SK-N-SH (cell line): ENCODE results near the gene ENPP7. TPM values are rescaled to one million over a fixed set of nuclear protein-coding genes. Genes with fewer than 3 reads are reported as not detected.

Experiments
- CTCF ChIA-PET: fragments of 300-600, 350-600 bp; formaldehyde crosslinking; extraction: SDS; loops from one replicate; lab custom pipeline; 2021; lab: Yijun Ruan, JAX
- POLR2A ChIA-PET: fragments of 350-600 bp; sonication (Branson Sonifier 250); formaldehyde crosslinking; extraction: SDS; loops from one replicate; lab custom pipeline; 2020; ENCODE audit warnings: antibody characterized with exemption, inconsistent platforms; lab: Yijun Ruan, JAX
- DNase-seq: peaks from one replicate; pipeline ENCODE4 v3.0.0; 2012
- H2AFZ ChIP-seq: fragments of 200-600 bp; sonication (generic); 2 replicates; pipeline ENCODE4 v1.8.1; 2016; ENCODE audit warnings: antibody characterized with exemption, mild to moderate bottlenecking, low read depth
- H3F3A ChIP-seq: fragments of 200-600 bp; sonication (generic); replicated peaks from 2 replicates; pipeline ENCODE3; 2016; ENCODE audit warnings: antibody characterized with exemption, mild to moderate bottlenecking; ENCODE audit not compliant: insufficient read depth
- H3K27ac ChIP-seq, 2 experiments: fragments of 200-500 bp in 1 of 2; fragments of 200-600 bp in 1 of 2; sonication (Bioruptor generic) in 1 of 2; sonication (generic), shearing (Covaris generic) in 1 of 2; 2 replicates each; pipeline versions ENCODE4 v1.5.1 to v1.6.1; 2014 to 2016; ENCODE audit warnings: low read depth in 2 of 2, inconsistent platforms in 1 of 2, low read length in 1 of 2, mild to moderate bottlenecking in 1 of 2, mixed read lengths in 1 of 2
- H3K27me3 ChIP-seq: fragments of 200-600 bp; sonication (generic), shearing (Covaris generic); 2 replicates; pipeline ENCODE4 v1.6.1; 2016; ENCODE audit warnings: mixed run types; ENCODE audit not compliant: insufficient read depth
- H3K36me3 ChIP-seq, 2 experiments: fragments of 200-500 bp in 1 of 2; fragments of 200-600 bp in 1 of 2; sonication (Bioruptor generic) in 1 of 2; sonication (generic) in 1 of 2; replicated peaks in 1 of 2; 2 replicates each; pipeline versions ENCODE3 to v1.5.1; 2014 to 2016; ENCODE audit warnings: low read length in 1 of 2, mild to moderate bottlenecking in 1 of 2; ENCODE audit not compliant: insufficient read depth in 2 of 2, control insufficient read depth in 1 of 2
- H3K4me1 ChIP-seq, 2 experiments: fragments of 200-500 bp in 1 of 2; fragments of 200-600 bp in 1 of 2; sonication (Bioruptor generic) in 1 of 2; sonication (generic), shearing (Covaris generic) in 1 of 2; 2 replicates each; pipeline versions ENCODE4 v1.5.1 to v1.6.1; 2014 to 2016; ENCODE audit warnings: low read depth in 1 of 2, low read length in 1 of 2, mixed run types in 1 of 2; ENCODE audit not compliant: insufficient read depth in 2 of 2, control insufficient read depth in 1 of 2
- H3K4me2 ChIP-seq: fragments of 200-600 bp; sonication (generic), shearing (Covaris generic); 2 replicates; pipeline ENCODE4 v1.6.1; 2017; ENCODE audit warnings: mixed run types
- H3K4me3 ChIP-seq, 2 experiments: fragments of 200-500 bp in 1 of 2; fragments of 200-600 bp in 1 of 2; sonication (Bioruptor generic) in 1 of 2; sonication (generic), shearing (Covaris generic) in 1 of 2; 2 replicates each; pipeline versions ENCODE4 v1.5.1 to v1.8.1; 2014 to 2016; ENCODE audit warnings: low read depth in 2 of 2, inconsistent platforms in 1 of 2, low read length in 1 of 2, mild to moderate bottlenecking in 1 of 2, mixed read lengths in 1 of 2, moderate library complexity in 1 of 2
- H3K79me2 ChIP-seq: fragments of 200-600 bp; sonication (generic); 2 replicates; pipeline ENCODE4 v1.8.1; 2017; ENCODE audit warnings: mild to moderate bottlenecking; ENCODE audit not compliant: insufficient read depth
- H3K9ac ChIP-seq: fragments of 200-600 bp; sonication (generic); 2 replicates; pipeline ENCODE4 v1.6.1; 2017; ENCODE audit warnings: mixed run types
- H3K9me2 ChIP-seq: fragments of 200-600 bp; sonication (generic); 2 replicates; pipeline ENCODE4 v1.6.1; 2017; ENCODE audit warnings: mixed run types
- H3K9me3 ChIP-seq: fragments of 200-600 bp; sonication (generic); 2 replicates; pipeline ENCODE4 v1.6.1; 2017; ENCODE audit warnings: mixed run types, mild to moderate bottlenecking, moderate library complexity
- H4K20me1 ChIP-seq: fragments of 200-600 bp; sonication (generic); 2 replicates; pipeline ENCODE4 v1.6.1; 2017; ENCODE audit warnings: mild to moderate bottlenecking, mixed run types; ENCODE audit not compliant: insufficient read depth
- CHD2 ChIP-seq: fragments of 150-350 bp; IDR thresholded peaks from 2 replicates; pipeline ENCODE4 v1.6.1; 2018; ENCODE audit warnings: low read length; ENCODE audit not compliant: partially characterized antibody
- ELF1 ChIP-seq: IDR thresholded peaks from 2 replicates; pipeline ENCODE4 v1.4.0; 2012
- EP300 ChIP-seq, 2 experiments: IDR thresholded peaks; 2 replicates each; pipeline versions ENCODE4 v1.4.0 to v1.6.1; 2012; ENCODE audit warnings: borderline replicate concordance in 1 of 2, low read depth in 1 of 2, low read length in 1 of 2
- FOSL2 ChIP-seq: IDR thresholded peaks from 2 replicates; pipeline ENCODE4 v1.4.0; 2012; ENCODE audit warnings: low read depth, mild to moderate bottlenecking, moderate library complexity, borderline replicate concordance
- FOXJ3 ChIP-seq: sonication (generic); formaldehyde crosslinking; IDR thresholded peaks from 2 replicates; pipeline ENCODE4 v1.5.1; 2020; ENCODE audit warnings: mild to moderate bottlenecking, missing genetic modification reagents
- GABPA ChIP-seq: IDR thresholded peaks from 2 replicates; pipeline ENCODE4 v1.4.0; 2012; ENCODE audit warnings: low read depth, mild to moderate bottlenecking
- GATA2 ChIP-seq: sonication (generic); formaldehyde crosslinking; IDR thresholded peaks from 2 replicates; pipeline ENCODE4 v1.5.0; 2020; ENCODE audit warnings: mild to moderate bottlenecking, missing genetic modification reagents
- JUND ChIP-seq: IDR thresholded peaks from 2 replicates; pipeline ENCODE4 v1.4.0; 2012
- MEF2A ChIP-seq: IDR thresholded peaks from 2 replicates; pipeline ENCODE4 v1.4.0; 2012; ENCODE audit warnings: low read depth, borderline replicate concordance
- MXI1 ChIP-seq: IDR thresholded peaks from 2 replicates; pipeline ENCODE4 v1.6.1; 2012; ENCODE audit warnings: mild to moderate bottlenecking, low read depth, low read length, improper control_type of control experiment
- NRF1 ChIP-seq: IDR thresholded peaks from 2 replicates; pipeline ENCODE4 v1.6.1; 2012; ENCODE audit warnings: low read depth, mild to moderate bottlenecking, low read length
- RAD21 ChIP-seq: IDR thresholded peaks from 2 replicates; pipeline ENCODE4 v1.6.1; 2012; ENCODE audit warnings: mild to moderate bottlenecking, low read length
- SMC3 ChIP-seq: IDR thresholded peaks from 2 replicates; pipeline ENCODE4 v1.6.1; 2012; ENCODE audit warnings: low read depth, low read length, improper control_type of control experiment
- TCF12 ChIP-seq: IDR thresholded peaks from 2 replicates; pipeline ENCODE4 v1.4.0; 2012
- WGBS: methylation state at CpG from one replicate; pipeline ENCODE4 v1.1.6; 2017; ENCODE audit warnings: low lambda C conversion rate; 5-methylcytosine and 5-hydroxymethylcytosine counted together
- polyA plus RNA-seq, 3 experiments: library from polyadenylated mRNA; depleted of rRNA; stranded (reverse); fragments of >200 nt; gene quantifications; 2 replicates each; pipeline ENCODE4 v1.2.3, GENCODE V29; 2012
- TF ChIP-seq, protein P1 (sequence below): IDR thresholded peaks from 2 replicates; pipeline ENCODE4 v1.4.0; 2012; ENCODE audit warnings: low read depth, borderline replicate concordance
- TF ChIP-seq, protein P2 (sequence below): IDR thresholded peaks from 2 replicates; pipeline ENCODE4 v1.6.1; 2012; ENCODE audit warnings: mild to moderate bottlenecking, low read depth, low read length, moderate library complexity
- TF ChIP-seq, protein P3 (sequence below): IDR thresholded peaks from 2 replicates; pipeline ENCODE4; 2012
- TF ChIP-seq, protein P4 (sequence below): IDR thresholded peaks from 2 replicates; pipeline ENCODE4 v1.4.0; 2012; ENCODE audit warnings: low read depth, borderline replicate concordance
- TF ChIP-seq, protein P5 (sequence below): fragments of 200-600 bp; sonication (generic); IDR thresholded peaks from 2 replicates; pipeline ENCODE4 v1.6.1; 2017; ENCODE audit warnings: antibody characterized with exemption, mild to moderate bottlenecking, moderate library complexity

Gene ENPP7
- polyA plus RNA-seq, 1 of the 3 experiments (the other 2 are of a cell fraction) = not detected

DNA sequence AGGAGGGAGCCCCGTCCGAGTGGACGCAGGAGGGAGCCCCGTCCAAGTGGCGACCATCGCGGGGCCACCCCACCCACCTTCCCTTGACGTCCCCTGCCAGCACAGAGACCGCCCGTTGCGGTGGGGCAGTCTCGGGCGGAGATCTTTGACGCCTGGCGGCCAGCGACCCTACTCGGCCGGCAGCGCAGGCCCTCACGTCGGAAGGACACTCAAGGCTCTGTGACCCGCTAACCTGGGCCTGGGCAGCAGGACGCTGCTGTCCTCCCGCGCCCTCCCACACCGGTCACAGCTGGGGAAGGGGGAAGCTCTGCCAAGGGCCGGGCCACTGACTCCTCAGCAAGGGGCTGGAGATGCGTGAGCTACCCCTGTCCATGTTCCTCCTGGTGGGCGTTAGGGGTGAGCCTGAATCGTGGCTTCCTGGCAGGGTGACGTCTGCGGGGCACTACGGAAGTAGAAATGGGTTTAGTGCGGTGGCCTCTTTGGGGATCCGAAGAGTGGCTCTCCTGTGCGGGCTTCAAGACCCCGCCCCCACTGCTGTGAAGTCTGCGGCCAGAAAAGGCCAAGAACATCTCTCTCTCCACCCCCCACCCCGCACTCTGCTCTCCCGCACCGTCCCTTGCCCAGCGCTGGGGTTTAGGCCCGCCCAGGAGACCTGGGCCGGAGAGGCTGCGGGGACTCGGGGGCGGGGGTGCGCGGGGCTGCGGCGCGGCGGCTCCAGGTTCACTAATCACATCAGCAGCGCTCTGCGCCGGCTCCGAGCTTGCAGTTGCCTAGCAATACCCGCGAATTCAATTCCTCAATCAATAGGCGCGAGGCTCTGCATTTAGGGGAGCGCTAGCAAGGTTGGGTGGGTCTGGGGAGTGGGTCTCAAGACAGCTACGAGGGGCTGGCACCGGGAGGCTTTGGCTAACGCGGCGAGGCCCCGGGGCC is 60.3 kb downstream of the ENPP7 start:
- peaks cover 11% of the 10 kb centered on the region for H3K79me2 ChIP-seq
- CTCF ChIA-PET = interaction anchor here (0.6 to 2.6 kb wide), 2 partner anchors 18 to 20 kb away, joined by 3 to 8 read pairs; no protein-coding TSS in a partner anchor
- H3K9me2 ChIP-seq = no peaks in the 10 kb centered on the region
- TF ChIP-seq, protein P1, sequence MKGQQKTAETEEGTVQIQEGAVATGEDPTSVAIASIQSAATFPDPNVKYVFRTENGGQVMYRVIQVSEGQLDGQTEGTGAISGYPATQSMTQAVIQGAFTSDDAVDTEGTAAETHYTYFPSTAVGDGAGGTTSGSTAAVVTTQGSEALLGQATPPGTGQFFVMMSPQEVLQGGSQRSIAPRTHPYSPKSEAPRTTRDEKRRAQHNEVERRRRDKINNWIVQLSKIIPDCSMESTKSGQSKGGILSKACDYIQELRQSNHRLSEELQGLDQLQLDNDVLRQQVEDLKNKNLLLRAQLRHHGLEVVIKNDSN = no peak
- no peak for TF ChIP-seq EP300 (IDR thresholded peaks at IDR 0.05; ENCODE audit: borderline replicate concordance in 1 of 2, low read depth in 1 of 2, low read length in 1 of 2)
- no peak for TF ChIP-seq FOXJ3 (CRISPR knock-in tag)
- TF ChIP-seq, protein P2, sequence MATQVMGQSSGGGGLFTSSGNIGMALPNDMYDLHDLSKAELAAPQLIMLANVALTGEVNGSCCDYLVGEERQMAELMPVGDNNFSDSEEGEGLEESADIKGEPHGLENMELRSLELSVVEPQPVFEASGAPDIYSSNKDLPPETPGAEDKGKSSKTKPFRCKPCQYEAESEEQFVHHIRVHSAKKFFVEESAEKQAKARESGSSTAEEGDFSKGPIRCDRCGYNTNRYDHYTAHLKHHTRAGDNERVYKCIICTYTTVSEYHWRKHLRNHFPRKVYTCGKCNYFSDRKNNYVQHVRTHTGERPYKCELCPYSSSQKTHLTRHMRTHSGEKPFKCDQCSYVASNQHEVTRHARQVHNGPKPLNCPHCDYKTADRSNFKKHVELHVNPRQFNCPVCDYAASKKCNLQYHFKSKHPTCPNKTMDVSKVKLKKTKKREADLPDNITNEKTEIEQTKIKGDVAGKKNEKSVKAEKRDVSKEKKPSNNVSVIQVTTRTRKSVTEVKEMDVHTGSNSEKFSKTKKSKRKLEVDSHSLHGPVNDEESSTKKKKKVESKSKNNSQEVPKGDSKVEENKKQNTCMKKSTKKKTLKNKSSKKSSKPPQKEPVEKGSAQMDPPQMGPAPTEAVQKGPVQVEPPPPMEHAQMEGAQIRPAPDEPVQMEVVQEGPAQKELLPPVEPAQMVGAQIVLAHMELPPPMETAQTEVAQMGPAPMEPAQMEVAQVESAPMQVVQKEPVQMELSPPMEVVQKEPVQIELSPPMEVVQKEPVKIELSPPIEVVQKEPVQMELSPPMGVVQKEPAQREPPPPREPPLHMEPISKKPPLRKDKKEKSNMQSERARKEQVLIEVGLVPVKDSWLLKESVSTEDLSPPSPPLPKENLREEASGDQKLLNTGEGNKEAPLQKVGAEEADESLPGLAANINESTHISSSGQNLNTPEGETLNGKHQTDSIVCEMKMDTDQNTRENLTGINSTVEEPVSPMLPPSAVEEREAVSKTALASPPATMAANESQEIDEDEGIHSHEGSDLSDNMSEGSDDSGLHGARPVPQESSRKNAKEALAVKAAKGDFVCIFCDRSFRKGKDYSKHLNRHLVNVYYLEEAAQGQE = no peak
- TF ChIP-seq GABPA = no peak
- no peak for TF ChIP-seq JUND
- no peak for TF ChIP-seq TCF12
- TF ChIP-seq RAD21 = no peak
- TF ChIP-seq FOSL2 = no peak
- no peak for TF ChIP-seq SMC3
- no peak for TF ChIP-seq MXI1
- TF ChIP-seq, protein P3, sequence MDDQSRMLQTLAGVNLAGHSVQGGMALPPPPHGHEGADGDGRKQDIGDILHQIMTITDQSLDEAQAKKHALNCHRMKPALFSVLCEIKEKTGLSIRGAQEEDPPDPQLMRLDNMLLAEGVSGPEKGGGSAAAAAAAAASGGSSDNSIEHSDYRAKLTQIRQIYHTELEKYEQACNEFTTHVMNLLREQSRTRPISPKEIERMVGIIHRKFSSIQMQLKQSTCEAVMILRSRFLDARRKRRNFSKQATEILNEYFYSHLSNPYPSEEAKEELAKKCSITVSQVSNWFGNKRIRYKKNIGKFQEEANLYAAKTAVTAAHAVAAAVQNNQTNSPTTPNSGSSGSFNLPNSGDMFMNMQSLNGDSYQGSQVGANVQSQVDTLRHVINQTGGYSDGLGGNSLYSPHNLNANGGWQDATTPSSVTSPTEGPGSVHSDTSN = no peak
- no peak for TF ChIP-seq MEF2A
- TF ChIP-seq, protein P4, sequence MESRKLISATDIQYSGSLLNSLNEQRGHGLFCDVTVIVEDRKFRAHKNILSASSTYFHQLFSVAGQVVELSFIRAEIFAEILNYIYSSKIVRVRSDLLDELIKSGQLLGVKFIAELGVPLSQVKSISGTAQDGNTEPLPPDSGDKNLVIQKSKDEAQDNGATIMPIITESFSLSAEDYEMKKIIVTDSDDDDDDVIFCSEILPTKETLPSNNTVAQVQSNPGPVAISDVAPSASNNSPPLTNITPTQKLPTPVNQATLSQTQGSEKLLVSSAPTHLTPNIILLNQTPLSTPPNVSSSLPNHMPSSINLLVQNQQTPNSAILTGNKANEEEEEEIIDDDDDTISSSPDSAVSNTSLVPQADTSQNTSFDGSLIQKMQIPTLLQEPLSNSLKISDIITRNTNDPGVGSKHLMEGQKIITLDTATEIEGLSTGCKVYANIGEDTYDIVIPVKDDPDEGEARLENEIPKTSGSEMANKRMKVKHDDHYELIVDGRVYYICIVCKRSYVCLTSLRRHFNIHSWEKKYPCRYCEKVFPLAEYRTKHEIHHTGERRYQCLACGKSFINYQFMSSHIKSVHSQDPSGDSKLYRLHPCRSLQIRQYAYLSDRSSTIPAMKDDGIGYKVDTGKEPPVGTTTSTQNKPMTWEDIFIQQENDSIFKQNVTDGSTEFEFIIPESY = no peak
- no peak for TF ChIP-seq CHD2
- no peak for TF ChIP-seq ELF1
- no peak for TF ChIP-seq NRF1
- TF ChIP-seq, protein P5, sequence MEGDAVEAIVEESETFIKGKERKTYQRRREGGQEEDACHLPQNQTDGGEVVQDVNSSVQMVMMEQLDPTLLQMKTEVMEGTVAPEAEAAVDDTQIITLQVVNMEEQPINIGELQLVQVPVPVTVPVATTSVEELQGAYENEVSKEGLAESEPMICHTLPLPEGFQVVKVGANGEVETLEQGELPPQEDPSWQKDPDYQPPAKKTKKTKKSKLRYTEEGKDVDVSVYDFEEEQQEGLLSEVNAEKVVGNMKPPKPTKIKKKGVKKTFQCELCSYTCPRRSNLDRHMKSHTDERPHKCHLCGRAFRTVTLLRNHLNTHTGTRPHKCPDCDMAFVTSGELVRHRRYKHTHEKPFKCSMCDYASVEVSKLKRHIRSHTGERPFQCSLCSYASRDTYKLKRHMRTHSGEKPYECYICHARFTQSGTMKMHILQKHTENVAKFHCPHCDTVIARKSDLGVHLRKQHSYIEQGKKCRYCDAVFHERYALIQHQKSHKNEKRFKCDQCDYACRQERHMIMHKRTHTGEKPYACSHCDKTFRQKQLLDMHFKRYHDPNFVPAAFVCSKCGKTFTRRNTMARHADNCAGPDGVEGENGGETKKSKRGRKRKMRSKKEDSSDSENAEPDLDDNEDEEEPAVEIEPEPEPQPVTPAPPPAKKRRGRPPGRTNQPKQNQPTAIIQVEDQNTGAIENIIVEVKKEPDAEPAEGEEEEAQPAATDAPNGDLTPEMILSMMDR = no peak
- TF ChIP-seq GATA2 (CRISPR knock-in tag) = no peak
- no peak overlapping the region for H3K4me3 ChIP-seq
- POLR2A ChIA-PET = no interaction called here
- H3K9ac ChIP-seq = no peak overlapping the region
- H3K36me3 ChIP-seq = peaks cover 0 to 24% of the 10 kb centered on the region in 2 experiments
- DNase-seq = peak; percentile 81
- 74% methylated on average over 61 of the region's 68 CpGs for WGBS
- no peak overlapping the region for H3K27ac ChIP-seq
- no peak overlapping the region for H2AFZ ChIP-seq
- no peaks in the 10 kb centered on the region for H3K27me3 ChIP-seq
- peaks cover 16 to 62% of the 10 kb centered on the region in 2 experiments; a peak in 3 of 4 replicates for H3K4me1 ChIP-seq
- peaks cover 12% of the 10 kb centered on the region for H3F3A ChIP-seq
- H4K20me1 ChIP-seq = peaks cover 13% of the 10 kb centered on the region
- H3K9me3 ChIP-seq = no peaks in the 10 kb centered on the region
- no peak overlapping the region for H3K4me2 ChIP-seq
